ENCODE results near the gene UNC5A.

The UNC5A gene

GRCh38 chr5:176901260-176902101 lies 91.1 kb downstream of the UNC5A start:
- DNase-seq = no peak

DNA sequence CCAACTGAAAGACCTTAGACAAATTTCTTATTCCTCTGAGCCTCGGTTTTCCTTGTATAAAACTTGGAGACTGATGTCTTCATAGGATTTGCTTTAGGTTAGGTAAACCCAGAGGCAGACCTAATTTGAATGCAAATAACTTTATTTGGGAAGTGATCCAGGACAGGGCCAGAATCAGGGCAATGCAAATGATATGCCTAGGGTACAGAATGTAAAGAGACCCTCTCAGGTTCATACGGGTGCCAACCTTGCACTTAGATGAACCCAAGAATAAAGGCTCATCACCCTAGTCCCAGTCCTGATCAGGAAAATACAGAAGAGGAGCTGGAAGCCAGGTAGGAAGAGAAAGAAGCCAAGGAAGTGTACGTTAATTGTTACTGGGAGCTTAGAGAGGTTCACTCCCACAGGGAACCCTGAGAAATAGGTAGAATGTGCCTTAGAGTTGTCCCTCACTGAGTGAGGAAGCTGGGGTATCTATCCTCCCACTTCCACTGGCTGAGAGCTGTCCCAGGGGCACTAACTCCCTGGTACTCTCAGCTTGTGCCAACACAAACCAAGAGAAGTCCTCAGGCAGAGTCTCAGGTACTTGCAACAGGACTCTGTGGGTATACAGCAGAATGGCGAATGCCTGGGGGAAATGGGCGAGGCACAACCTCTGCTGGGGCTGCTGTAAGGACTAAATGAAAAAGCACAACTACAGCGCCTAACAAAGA lies 91.9 kb downstream of the UNC5A start:
- no peak for DNase-seq

DNA sequence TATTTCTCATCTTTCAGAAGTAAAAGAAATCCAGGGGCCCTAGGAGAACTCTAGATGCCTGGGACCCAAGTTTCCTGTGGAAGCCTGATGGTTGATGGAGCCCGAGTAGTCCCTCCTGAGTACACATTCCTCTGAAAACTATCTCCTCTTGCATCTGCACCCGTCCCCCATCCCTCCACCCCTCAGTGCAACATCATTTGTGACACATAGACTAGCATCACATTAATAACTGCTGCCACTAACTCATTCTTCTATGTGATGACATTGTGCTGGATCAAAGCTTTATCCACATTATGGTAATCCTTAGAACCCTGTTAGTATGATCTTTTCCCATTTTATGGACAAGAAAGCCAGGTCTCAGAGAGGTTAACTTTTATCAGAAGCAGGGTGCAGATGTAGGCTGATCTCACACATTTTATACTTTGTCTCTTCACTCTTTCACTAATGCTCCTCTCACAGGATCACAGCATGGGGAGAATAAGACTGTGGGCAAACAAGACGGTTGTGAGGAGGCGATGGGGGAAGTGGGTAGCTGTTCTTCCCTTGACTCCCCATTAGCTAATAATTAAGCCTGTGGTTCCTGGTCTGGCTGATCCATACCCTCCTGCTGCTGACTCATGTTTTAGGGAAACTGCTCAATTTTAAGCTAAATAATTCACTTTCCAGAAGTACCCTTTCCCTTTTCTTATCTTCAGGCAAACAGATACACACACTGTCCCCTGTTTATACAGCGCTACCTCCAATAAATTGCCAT lies 92.7 kb downstream of the UNC5A start:
- DNase-seq = no peak

DNA sequence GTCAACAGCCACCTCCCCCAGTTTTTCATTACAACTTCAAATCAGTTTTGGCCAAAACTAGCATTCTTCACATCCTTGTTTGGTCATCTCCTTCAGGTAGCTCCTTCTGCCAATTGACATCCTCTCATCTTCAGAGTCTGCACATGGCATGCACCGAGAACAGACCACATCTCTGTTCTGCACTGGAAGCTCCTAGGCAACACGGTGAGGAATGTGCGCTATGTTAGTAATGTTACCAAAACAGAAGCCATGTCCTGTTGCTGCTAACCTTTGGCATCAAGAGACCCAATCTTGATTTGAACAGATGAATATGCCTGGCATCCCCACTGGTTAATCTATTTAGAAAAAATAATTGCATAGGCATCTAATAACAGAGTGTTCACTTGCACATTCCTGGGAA lies 93.9 kb downstream of the UNC5A start:
- no peak for DNase-seq

GRCh38 chr5:176906126-176906525 lies 95.8 kb downstream of the UNC5A start:
- DNase-seq = no peak

DNA sequence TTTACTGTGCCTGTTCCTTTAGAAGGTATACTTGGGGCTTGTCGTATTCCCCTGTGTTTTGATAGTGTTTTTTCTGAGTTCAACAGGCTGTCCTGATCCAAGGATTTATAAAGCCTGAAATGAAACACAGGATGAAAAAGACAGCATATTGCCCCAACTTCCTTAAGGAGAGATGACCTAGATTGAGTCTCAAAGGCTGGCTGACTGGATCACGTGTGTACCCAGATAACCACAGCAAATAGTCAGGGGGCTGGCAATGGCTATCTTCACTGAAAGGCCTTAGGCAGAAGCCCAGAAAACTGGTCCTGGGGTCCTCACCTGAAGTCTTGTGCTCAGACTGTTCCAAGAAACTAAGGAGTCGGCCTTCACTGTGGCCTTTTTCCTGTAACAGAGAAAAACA lies 96.4 kb downstream of the UNC5A start:
- DNase-seq = no peak

DNA sequence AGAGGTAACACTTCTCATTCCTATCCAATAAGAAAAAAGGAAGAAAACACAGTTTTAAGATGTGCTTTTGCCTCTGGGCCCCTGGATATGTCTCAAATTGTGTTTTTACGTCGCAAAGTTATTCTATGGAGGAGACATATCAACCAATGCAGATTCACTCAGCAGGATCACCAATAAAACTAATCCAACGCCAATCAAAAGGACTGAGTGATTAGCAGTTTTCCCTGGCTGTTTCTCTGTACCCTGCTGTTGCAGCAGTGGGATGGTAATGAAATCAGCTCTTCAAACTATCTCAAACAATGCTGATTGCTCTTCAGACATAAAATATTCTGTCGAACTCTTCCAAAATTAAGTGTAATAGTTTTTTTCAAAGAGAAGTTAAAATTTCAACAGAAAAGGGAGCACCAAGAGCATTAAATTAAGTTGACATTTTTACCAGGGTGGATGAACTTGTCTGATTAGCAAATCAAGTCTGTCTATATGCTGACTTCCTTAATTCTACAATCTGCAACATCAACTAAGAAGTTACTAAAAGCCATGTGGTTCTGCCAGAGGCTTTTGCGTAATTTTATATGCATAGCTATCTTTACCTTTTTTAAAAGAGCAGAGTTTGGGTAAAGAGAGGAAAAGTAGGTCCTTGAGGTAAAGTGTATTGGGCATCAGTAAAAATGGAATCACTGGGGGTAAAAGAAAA lies 98.5 kb downstream of the UNC5A start:
- DNase-seq = no peak

- DNase-seq = no peak
Measured at GRCh38 chr5:176912115-176912514, 101.8 kb downstream of the UNC5A start.

DNA sequence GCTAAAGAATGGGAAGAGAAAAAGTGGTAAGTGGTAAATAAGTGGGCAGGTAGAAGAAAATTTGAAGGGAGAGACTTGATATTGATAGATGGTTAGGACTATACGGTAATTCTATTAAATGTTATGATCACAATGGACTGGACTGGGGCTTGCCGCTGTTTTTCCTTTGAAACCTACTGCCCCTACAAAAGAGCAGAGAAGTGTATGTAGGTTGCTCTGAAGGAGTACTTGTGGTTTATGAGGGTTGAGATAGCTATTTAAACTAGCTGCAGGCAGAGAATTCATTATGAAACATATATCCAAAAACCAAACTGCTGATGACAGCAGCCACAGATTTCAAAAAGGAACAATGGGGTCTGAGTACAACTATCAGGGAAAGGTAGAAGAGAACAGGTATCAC lies 105.5 kb downstream of the UNC5A start:
- DNase-seq = no peak

DNA sequence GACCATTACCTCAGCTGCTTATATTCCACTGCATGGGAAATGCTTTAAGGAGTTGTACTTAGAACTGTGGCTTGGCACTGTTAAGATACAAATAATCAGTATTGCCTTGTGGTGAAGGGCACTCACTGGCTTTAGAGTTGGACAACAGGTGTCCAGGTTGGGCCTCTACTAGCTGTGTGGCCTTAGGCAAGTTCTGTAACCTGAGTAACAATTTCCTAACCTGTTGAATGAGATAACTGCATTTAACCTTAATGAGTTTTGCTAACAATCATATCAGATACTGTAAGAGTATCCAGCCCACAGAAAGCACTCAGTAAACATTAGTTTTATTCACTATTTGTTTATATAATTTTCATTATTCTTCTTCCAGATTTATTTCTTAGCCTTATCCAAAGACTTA lies 106.0 kb downstream of the UNC5A start:
- DNase-seq = no peak

- DNase-seq = no peak
Measured at GRCh38 chr5:176918613-176919012, 108.3 kb downstream of the UNC5A start.

GRCh38 chr5:176921714-176922113 lies 111.4 kb downstream of the UNC5A start:
- no peak for DNase-seq

DNA sequence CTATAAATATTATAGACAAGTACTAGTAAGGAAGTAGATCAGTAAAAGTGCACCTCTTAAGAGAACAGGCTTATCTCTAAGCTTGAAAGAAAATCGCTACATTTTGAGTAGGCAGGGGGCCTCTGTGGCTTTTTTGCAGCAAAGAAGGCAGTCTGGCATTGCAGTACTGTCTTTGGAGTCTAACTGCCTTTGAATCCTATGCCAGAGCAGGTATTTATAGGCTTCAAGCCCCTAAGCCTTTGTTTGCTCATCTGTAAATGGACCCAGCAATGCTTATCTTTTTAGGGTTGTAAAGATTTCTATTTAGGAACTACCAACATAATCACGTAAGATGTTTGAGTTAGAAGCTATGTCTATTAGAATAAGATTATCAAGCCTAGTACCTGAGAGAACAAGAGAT lies 112.5 kb downstream of the UNC5A start:
- no peak for DNase-seq

DNA sequence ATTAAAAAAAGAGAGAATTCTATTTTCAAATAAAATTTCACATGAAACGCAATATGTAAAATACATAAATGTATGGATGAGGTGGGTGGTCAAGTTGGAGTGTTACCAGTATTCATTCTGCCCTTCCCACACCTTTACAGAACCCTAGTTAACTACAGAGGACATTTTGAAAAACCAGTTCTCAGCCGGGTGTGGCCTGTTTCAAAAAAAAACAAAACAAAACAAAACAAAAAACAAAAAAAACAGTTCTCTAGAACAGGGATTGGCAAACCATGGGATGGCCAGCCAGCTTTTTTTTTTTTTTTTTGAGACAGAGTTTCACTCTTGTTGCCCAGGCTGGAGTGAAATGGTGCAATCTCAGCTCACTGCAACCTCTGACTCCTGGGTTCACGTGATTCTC lies 117.2 kb downstream of the UNC5A start:
- DNase-seq = no peak

- no peak for DNase-seq
Measured at GRCh38 chr5:176929654-176930053, 119.3 kb downstream of the UNC5A start.
